Forelimb muscle (tissue), 1 donor: ENCODE data around the gene TMIGD1. TPM values are rescaled to one million over a fixed set of nuclear protein-coding genes. Genes with fewer than 3 reads are reported as not detected.

ENCODE experiments used
- DNase-seq: peaks from one replicate; pipeline ENCODE4 v3.0.0-alpha.2; 2013; ENCODE audit warnings: low read depth
- polyA plus RNA-seq: library from polyadenylated mRNA; unstranded; fragments of 120-200 nt; gene quantifications from one replicate; pipeline ENCODE4 v1.2.1, GENCODE V29; 2013; ENCODE audit not compliant: insufficient read length

TMIGD1 gene
- polyA plus RNA-seq, 1 donor: not detected

GRCh38 chr17:30332057-30332542 is 1.8 kb downstream of the TMIGD1 start:
- no peak for DNase-seq

DNA sequence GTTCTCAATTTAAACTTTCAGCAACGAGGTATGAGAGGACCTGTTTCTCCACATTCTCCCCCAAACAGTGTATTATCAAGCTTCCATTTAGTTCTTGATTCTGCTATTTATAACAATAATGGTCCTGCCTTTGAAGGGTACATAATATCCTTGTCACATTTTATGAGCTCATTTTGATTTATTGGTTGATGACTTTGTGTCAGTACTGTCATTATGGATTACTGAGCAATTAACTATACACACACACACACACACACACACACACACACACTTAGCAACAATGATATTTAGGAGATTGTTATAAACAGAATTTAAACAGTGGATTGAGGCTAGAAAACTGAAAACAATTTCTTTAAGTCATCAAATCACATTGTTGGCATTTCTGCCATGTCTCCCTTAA is 7.0 kb downstream of the TMIGD1 start:
- DNase-seq: no peak

- no peak for DNase-seq
Observed at GRCh38 chr17:30324723-30325122, 9.1 kb downstream of the TMIGD1 start.

DNA sequence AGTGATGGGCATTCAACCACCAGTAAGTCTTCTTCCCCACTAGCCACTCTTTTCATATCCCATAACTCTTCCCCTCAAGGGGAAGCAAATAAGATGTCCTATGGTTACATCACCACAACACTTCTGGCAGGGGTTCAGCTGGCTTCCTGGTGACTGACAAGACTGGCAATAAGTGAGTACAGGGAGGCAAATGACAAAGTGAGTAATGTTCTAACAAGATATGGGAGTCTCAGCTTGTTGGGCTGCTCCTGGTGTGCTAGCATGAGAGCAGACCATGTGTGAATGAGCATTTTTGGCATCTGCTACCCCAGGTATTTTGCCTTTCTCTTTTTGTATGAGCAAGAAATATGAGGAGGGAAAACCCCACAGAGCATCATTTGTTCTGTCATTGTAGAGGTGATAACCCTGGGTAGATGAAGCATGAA is 9.9 kb downstream of the TMIGD1 start:
- DNase-seq: no peak

DNA sequence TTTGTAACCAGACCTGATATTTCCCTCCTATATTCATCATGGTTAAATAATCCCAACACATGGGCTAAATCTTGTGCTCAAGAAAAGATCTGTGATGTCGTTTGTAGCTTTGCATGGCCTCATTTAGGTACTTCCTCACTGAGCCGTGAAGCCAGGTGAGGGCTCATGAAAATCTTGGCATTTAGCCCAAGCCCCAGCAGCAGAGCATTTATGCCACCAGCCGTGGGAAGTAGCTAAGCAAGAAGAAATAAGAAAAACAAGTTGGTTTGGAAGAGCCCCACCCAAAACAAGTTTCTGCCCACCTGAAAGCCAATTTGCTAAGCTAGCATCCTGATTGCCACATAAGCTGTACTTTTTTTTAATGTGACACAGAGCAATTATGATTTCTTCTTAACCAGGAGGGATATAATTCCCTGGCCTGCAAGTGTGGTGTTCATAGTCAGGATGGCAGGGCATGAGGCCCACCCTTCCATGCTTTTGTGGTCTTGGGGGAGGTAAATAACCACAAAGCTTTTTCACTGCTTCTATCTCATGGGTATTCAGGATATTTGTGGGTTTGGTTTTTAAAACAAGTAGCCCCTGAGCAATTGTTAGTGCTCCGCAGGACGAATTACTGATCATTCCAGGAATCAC is 10.5 kb downstream of the TMIGD1 start:
- no peak for DNase-seq

GRCh38 chr17:30321314-30321713 is 12.5 kb downstream of the TMIGD1 start:
- DNase-seq: no peak

GRCh38 chr17:30318155-30318554 is 15.7 kb downstream of the TMIGD1 start:
- no peak for DNase-seq

DNA sequence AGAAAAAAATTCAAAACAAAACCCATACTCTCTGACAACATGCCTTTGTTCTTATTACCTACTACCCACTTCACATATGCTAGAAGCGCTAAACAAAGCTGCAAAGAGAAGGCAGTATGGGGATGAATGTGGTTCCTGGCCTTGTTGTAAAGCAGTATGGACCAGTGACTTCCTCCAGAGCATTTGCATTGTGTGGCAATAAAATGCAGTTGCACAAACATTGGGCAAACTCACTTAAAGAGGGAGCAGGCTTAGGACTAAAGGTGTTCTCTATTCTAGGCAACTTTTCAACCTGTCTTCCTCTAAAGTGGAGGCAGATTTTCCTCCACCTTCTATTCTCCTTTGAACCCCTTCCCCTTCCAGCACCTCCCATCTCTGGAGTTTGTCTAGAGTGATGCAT is 17.1 kb downstream of the TMIGD1 start:
- DNase-seq: no peak

- DNase-seq: no peak
Observed at GRCh38 chr17:30315106-30315505, 18.8 kb downstream of the TMIGD1 start.

DNA sequence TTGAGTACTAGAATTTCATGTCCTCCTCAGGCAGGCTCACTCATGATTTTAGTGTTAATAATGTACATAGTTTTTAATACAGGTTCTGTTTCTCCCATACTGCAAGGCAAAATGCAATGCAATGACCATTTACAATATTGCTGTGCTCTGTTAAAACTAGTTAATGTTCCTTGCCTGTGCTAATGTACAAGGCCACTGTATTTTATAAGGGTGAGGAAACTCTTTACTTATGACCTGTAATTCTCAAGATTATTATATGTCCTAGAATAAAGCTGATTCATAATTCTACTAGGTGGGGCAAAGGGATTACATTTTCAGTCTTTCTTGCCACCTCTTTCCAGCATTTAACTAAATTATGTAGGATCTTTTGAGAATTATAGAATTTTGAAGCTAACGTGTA is 19.4 kb downstream of the TMIGD1 start:
- DNase-seq: no peak

DNA sequence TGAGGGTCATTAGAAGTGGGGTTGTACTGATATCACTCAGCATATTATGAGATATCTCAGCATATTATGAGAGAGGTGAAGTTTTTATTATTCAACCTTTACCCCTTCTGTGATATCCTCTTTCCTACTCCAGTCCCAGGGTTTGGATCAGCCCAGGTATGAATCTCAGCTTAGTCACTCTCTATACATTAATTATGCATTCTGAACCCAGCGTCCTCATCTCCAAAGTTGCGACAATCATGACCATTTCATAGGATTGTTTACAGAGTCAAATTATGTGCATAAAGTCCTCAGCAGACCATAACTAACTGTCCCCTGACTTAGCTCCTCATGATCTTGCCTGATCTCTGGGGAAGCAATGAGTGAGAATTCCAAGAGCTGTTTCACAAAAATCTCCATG is 21.6 kb downstream of the TMIGD1 start:
- DNase-seq: no peak

- no peak for DNase-seq
Observed at GRCh38 chr17:30310562-30310961, 23.3 kb downstream of the TMIGD1 start.

GRCh38 chr17:30309591-30309990 is 24.3 kb downstream of the TMIGD1 start:
- no peak for DNase-seq

GRCh38 chr17:30308406-30308805 is 25.5 kb downstream of the TMIGD1 start:
- DNase-seq: no peak

- no peak for DNase-seq
Observed at GRCh38 chr17:30304778-30305177, 29.1 kb downstream of the TMIGD1 start.

DNA sequence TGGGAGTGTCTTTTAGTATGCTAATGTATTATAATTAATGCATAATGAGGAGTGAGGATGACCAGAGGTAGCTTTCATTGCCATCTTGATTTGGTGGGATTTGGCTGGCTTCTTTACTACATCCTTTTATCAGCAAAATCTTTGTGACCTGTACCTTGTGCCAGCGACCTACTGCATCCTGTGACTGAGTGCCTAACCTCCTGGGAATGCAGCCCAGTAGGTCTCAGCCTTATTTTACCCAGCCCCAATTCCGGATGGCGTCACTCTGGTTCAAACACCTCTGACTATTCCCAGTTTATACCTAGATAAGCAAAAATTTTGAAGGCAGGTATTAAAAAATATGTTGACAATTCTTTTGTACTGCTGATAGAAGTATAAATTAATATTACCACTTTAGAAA is 31.6 kb downstream of the TMIGD1 start:
- no peak for DNase-seq

- DNase-seq: no peak
Observed at GRCh38 chr17:30300818-30301217, 33.0 kb downstream of the TMIGD1 start.

GRCh38 chr17:30299000-30299399 is 34.9 kb downstream of the TMIGD1 start:
- no peak for DNase-seq

- no peak for DNase-seq
Observed at GRCh38 chr17:30297715-30298114, 36.1 kb downstream of the TMIGD1 start.

- DNase-seq: no peak
Observed at GRCh38 chr17:30296499-30297080, 37.3 kb downstream of the TMIGD1 start.

DNA sequence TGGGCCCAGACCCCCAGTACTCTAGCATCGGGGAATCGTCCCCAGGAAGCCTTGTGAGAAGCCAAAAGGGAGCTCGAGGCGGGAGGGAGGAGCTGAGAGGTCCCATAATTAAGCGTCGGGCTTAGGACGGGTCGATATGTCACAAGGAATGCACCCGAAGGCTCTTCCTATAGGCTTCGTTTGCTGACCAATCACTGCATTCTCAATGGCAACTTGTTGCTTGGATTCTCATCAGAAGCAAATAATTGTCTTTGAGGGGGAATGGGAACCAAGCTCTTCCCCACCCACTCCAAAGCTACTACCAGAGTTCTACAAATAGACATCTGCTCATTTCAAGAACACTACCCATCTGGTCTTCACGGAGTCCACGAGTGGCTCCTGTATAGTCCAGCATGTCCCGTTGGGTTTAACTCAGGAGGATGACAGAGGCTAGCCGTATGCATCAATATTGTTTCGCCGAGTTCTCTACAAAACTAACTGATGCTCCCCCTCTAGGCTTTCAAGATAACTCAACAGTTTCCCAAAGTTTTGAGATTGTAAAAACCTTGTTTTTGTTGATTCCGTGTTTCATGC is 41.5 kb downstream of the TMIGD1 start:
- peak; percentile 24 for DNase-seq

DNA sequence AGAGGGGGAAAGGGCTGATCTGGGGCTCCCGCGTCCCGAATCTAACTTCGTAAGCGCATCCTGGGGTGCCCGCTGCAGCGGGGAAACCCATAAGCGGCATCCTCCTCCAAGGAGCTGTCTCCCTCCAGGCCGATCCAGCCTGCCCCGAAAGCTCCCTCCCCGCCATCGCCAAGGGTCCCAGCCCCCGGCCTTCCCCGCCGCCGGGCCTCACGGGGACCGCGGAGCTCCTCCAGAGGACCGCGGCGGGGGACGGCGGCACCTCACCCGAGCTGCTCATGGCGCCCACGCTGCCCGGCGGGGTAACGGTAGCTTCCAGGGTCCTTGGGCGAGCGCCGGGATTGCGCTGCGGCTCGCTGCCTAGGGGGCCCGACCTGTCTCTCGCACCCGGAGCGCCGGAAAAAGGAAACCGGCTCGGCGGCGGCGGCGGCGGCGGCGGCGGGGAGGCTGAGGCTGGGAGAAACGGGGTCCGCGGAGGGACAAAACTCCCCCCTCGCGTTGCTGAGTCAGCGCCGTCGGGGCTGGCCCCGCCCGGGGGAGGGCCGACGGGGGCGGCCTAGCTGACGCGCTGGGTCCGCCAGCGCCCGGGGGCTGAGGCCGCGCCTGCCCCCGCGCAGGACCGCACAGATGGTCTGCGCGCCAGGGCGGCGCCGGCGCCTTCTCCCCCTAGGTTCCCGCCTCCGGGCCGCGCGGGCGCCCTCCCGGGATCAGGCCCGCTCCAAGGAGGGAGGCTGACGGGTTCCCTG is 42.1 kb downstream of the TMIGD1 start, which contains the start of gene BLMH:
TSS of gene BLMH (minus strand) at position 402 of the 743 bp plus-strand sequence. CDS start at position 277, 125 bp downstream.
- peak; percentile 61 for DNase-seq
